A673 (cell line): Measurements from ENCODE around the gene CCZ1B.
"Not testable (repeated sequence)": the region's sequence is repeated elsewhere in the genome, so short reads cannot be mapped to it uniquely, and the experiment has no call there.

Experiments used
- EZH2 ChIP-seq: fragments of 200-600 bp; sonication (generic); IDR thresholded peaks from 2 replicates; pipeline ENCODE4 v1.6.1; 2017; ENCODE audit warnings: borderline replicate concordance, low read depth, mild to moderate bottlenecking, mixed read lengths, antibody characterized with exemption, low read length; ENCODE audit not compliant: poor library complexity, severe bottlenecking
- TF ChIP-seq, protein P1 (sequence below): fragments of 300-800, 200-600 bp; sonication (generic); conservative IDR thresholded peaks from 2 replicates; pipeline ENCODE4 v1.5.1; 2017; ENCODE audit warnings: low read depth, mild to moderate bottlenecking, antibody characterized with exemption, low read length, moderate library complexity, mixed read lengths

DNA sequence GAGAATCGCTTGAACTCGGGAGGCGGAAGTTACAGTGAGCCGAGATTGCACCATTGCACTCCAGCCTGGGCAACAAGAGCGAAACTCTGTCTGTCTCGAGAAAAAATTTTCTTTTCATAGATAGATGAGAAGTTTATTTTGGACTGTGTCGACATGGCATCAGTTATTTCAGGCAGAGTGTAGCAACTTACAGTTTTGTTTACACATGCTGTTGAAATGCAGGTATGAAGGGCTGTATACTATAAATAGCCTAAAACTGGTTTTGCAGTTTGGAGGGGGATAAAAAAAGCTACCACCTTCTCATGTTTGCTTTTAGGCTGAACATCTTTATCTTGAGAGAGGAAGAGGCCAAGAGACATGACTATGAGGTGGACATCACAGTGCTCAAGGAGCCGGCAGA lies 28.0 kb downstream of the CCZ1B start:
- TF ChIP-seq, protein P1, sequence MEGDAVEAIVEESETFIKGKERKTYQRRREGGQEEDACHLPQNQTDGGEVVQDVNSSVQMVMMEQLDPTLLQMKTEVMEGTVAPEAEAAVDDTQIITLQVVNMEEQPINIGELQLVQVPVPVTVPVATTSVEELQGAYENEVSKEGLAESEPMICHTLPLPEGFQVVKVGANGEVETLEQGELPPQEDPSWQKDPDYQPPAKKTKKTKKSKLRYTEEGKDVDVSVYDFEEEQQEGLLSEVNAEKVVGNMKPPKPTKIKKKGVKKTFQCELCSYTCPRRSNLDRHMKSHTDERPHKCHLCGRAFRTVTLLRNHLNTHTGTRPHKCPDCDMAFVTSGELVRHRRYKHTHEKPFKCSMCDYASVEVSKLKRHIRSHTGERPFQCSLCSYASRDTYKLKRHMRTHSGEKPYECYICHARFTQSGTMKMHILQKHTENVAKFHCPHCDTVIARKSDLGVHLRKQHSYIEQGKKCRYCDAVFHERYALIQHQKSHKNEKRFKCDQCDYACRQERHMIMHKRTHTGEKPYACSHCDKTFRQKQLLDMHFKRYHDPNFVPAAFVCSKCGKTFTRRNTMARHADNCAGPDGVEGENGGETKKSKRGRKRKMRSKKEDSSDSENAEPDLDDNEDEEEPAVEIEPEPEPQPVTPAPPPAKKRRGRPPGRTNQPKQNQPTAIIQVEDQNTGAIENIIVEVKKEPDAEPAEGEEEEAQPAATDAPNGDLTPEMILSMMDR = not testable (repeated sequence)
- TF ChIP-seq EZH2 = not testable (repeated sequence)
